ENCODE measurements around the gene MYO9A. TPM values are rescaled to one million over a fixed set of nuclear protein-coding genes. Genes with fewer than 3 reads are reported as not detected.

MYO9A gene
- total RNA-seq, 4 donors from 2014 or later, result 71.1 to 96.8 (median 80.8) TPM

DNA sequence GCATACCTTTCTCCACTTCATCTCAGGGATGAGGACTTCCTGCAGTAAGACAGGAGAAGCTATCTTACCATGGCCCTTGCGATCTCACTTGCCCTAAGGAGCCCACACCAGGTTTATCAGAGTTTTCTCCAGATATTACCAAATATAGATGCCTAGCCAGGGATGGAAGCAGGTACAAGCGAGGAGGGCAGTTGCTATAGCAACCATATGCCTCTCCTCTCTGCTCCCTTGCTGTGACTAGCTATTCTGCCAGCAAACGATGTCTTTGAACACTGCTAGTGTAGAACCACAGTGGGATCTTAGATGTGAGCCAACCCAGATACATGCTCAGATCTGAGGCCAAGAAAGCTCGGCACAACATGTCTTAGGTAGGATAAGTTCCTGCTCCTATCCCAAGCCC, 45.8 kb upstream of the MYO9A start:
- Histone ChIP-seq H3K36me3 (no peaks in the 10 kb centered on the region), H3K4me1 (peaks cover 0 to 3% (median 0%) of the 10 kb centered on the region in 4 donors), H3K27ac (replicated peaks in 1 of 4) (no peak overlapping the region), H3K9me3 (no peaks in the 10 kb centered on the region), H3K4me3 (no peak overlapping the region), H3K27me3 (peaks cover 0 to 13% (median 0%) of the 10 kb centered on the region in 4 donors)
- TF ChIP-seq EP300 (IDR thresholded peaks at IDR 0.05), result no peak
- no peak for TF ChIP-seq POLR2AphosphoS5 (IDR thresholded peaks at IDR 0.05)
- TF ChIP-seq, protein P1, sequence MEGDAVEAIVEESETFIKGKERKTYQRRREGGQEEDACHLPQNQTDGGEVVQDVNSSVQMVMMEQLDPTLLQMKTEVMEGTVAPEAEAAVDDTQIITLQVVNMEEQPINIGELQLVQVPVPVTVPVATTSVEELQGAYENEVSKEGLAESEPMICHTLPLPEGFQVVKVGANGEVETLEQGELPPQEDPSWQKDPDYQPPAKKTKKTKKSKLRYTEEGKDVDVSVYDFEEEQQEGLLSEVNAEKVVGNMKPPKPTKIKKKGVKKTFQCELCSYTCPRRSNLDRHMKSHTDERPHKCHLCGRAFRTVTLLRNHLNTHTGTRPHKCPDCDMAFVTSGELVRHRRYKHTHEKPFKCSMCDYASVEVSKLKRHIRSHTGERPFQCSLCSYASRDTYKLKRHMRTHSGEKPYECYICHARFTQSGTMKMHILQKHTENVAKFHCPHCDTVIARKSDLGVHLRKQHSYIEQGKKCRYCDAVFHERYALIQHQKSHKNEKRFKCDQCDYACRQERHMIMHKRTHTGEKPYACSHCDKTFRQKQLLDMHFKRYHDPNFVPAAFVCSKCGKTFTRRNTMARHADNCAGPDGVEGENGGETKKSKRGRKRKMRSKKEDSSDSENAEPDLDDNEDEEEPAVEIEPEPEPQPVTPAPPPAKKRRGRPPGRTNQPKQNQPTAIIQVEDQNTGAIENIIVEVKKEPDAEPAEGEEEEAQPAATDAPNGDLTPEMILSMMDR (IDR thresholded peaks at IDR 0.05), result no peak
- intact Hi-C loops (cut with DNase I), result no loop called here
- no peak for DNase-seq (ENCODE audit: extremely low spot score)
- 83% methylated on average over 3 of the region's 4 CpGs for WGBS

DNA sequence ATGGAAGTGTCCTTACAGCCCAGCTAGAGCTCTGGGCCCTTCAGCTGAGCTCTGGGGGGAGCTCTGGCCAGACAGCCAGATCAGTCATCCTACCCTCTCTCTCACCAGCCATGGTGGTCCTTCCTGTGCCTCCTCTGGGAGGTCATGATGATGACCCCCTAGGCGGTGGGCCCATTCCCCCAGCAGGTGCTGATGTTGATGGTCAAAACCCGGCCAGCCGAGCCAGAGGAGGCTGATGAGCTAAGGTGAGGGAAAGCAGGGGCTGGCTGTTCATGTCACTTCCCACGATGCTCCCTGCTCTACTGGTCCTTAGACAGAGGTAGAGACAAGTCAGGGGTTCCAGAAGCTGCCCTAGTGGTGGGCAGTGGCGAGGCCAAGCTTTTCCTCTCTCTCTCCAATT, 44.6 kb upstream of the MYO9A start:
- Histone ChIP-seq H3K27me3 (peaks cover 0 to 8% (median 0%) of the 10 kb centered on the region in 4 donors), H3K36me3 (no peaks in the 10 kb centered on the region), H3K4me3 (no peak overlapping the region), H3K9me3 (no peaks in the 10 kb centered on the region), H3K27ac (replicated peaks in 1 of 4) (no peak overlapping the region), H3K4me1 (peaks cover 0 to 3% (median 0%) of the 10 kb centered on the region in 4 donors)
- intact Hi-C loops (cut with DNase I), result no loop called here
- no peak for TF ChIP-seq EP300 (IDR thresholded peaks at IDR 0.05)
- TF ChIP-seq, protein P1 (IDR thresholded peaks at IDR 0.05), result no peak
- TF ChIP-seq POLR2A (IDR thresholded peaks at IDR 0.05; ENCODE audit: low read depth), result no peak
- no peak for TF ChIP-seq POLR2AphosphoS5 (IDR thresholded peaks at IDR 0.05)
- WGBS, result 93% methylated on average over 3 of the region's 5 CpGs
- no peak for DNase-seq (ENCODE audit: extremely low spot score)

DNA sequence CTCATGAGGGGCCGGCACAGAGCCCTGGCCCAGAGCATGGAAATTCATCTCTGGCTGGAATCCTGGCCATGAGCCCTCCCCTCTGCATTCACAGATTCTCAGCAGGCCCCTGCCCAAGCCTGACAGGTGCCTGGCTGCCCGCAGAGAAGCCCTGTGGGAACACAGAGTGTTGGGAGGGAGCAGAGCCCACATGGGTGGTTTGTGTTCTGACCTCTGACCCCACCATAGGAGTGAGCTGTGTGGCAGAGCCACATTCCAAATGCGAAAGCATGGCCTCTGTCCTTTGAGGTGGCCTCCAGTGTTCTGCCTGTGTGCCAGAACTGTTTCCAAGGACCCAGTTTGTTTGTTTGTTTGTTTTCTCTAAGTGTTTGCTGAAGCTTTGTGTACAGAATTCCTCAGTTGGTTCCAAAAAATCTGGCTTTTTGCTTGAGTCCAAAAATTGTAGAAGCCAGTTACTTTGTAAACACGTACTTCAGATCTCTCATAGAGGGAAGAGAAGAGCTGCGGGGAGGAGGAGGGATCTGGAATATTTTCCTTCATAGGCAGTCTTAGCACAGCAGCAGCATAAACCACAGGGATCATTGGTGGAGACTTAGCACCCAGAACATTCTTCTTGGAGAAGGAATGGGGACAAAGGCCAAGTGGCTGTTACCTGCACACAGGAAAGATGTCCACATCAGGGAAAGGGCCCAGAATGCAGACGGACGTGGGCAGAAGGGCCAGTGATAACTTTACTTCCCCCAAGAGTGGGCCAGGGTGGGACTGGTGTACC, 43.6 kb upstream of the MYO9A start:
- no peak overlapping the region for H3K27ac ChIP-seq (replicated peaks in 1 of 4)
- intact Hi-C loops (cut with DNase I), result no loop called here

DNA sequence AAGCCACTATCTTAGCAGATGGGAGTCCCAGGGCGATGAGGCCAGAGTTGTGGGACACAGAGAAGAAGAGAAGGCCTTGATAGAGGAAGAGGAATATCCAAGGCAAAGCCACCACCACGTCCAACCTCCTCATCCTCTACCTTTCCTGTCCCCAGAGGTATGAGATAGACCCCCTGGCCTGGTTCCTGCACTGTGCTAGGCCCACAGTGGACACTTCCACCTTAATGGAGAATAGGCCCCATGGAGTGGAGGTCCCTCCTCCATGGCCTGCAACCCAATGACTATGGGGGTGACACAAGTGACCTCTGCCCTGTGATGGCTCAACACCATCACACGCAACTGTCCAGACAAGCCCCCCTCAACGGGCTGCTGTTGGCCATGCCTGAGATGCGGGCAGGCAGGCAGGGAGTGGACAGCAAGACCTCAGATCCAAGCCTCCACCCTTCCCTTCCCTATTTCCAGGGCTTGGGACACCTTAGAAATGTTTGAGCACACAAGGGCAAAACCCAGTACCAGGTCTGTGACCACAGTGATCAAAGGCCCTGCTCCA, 42.8 kb upstream of the MYO9A start:
- H3K36me3 ChIP-seq, result no peaks in the 10 kb centered on the region
- no peak for DNase-seq (ENCODE audit: extremely low spot score)
- no peaks in the 10 kb centered on the region for H3K9me3 ChIP-seq
- peaks cover 0 to 8% (median 6%) of the 10 kb centered on the region in 4 donors for H3K4me1 ChIP-seq
- 89% methylated on average over 2 of the region's 5 CpGs for WGBS
- H3K27me3 ChIP-seq, result no peaks in the 10 kb centered on the region
- no peak for TF ChIP-seq POLR2AphosphoS5 (IDR thresholded peaks at IDR 0.05)
- TF ChIP-seq, protein P1 (IDR thresholded peaks at IDR 0.05), result no peak
- TF ChIP-seq EP300 (IDR thresholded peaks at IDR 0.05), result no peak
- TF ChIP-seq POLR2A (IDR thresholded peaks at IDR 0.05; ENCODE audit: low read depth), result no peak
- H3K27ac ChIP-seq (replicated peaks in 1 of 4), result no peak overlapping the region
- intact Hi-C loops (cut with DNase I), result no loop called here
- no peak overlapping the region for H3K4me3 ChIP-seq

More for the DNA sequence above, 43.6 kb upstream of the MYO9A start:
- WGBS, result 81% methylated on average over 6 of the region's 7 CpGs
- peaks cover 0 to 4% (median under 1%) of the 10 kb centered on the region in 4 donors for H3K4me1 ChIP-seq
- H3K36me3 ChIP-seq, result no peaks in the 10 kb centered on the region
- peaks cover 0 to 4% (median 0%) of the 10 kb centered on the region in 4 donors for H3K27me3 ChIP-seq
- DNase-seq (ENCODE audit: extremely low spot score), result no peak
- no peak for TF ChIP-seq EP300 (IDR thresholded peaks at IDR 0.05)
- TF ChIP-seq, protein P1 (IDR thresholded peaks at IDR 0.05), result no peak
- no peak for TF ChIP-seq POLR2AphosphoS5 (IDR thresholded peaks at IDR 0.05)
- TF ChIP-seq POLR2A (IDR thresholded peaks at IDR 0.05; ENCODE audit: low read depth), result no peak
- no peaks in the 10 kb centered on the region for H3K9me3 ChIP-seq
- no peak overlapping the region for H3K4me3 ChIP-seq
